H1 (cell line): ENCODE measurements around the gene NCSTN. TPM values are rescaled to one million over a fixed set of nuclear protein-coding genes. Genes with fewer than 3 reads are reported as not detected.
A peak's percentile ranks its signal among the peaks of the same experiment; 100 is the strongest.

Experiments used
- CTCF ChIA-PET: fragments of 300-600 bp; sonication (Branson Sonifier 250); formaldehyde crosslinking; loops from one replicate; lab custom pipeline; 2021; ENCODE audit not compliant: partially characterized antibody; lab: Charles Lee
- POLR2A ChIA-PET: fragments of 300-600 bp; sonication (Branson Sonifier 250); formaldehyde crosslinking; loops from one replicate; lab custom pipeline; 2021; ENCODE audit warnings: inconsistent platforms; ENCODE audit not compliant: partially characterized antibody; lab: Charles Lee
- DNase-seq, 2 experiments: peaks; one replicate each; pipeline versions ENCODE4 v3.0.0 to v3.0.0-alpha.2; 2010 to 2022; ENCODE audit warnings: low spot score in 2 of 2, low read depth in 1 of 2, mixed read lengths in 1 of 2
- FAIRE-seq: peaks from 2 replicates; lab custom pipeline; 2011; peaks lifted over from hg19 to GRCh38; lab: Jason Lieb, UNC
- H2AFZ ChIP-seq: 2 replicates; pipeline ENCODE4 v1.8.1; 2012; ENCODE audit warnings: low read length, inconsistent platforms
- H2AK5ac ChIP-seq: 2 replicates; pipeline ENCODE4 v1.6.1; 2013; ENCODE audit warnings: low read depth, low read length
- H2BK120ac ChIP-seq: replicated peaks from 2 replicates; pipeline ENCODE3; 2013; ENCODE audit warnings: low read depth, low read length, inconsistent platforms
- H2BK12ac ChIP-seq: 2 replicates; pipeline ENCODE4 v1.6.1; 2013; ENCODE audit warnings: low read depth, low read length
- H2BK15ac ChIP-seq: 2 replicates; pipeline ENCODE4 v1.6.1; 2013; ENCODE audit warnings: low read length
- H2BK20ac ChIP-seq: 2 replicates; pipeline ENCODE4 v1.6.1; 2013; ENCODE audit warnings: low read length
- H2BK5ac ChIP-seq: 2 replicates; pipeline ENCODE4 v1.6.1; 2013; ENCODE audit warnings: low read depth, low read length
- H3K14ac ChIP-seq: 2 replicates; pipeline ENCODE4 v1.6.1; 2013; ENCODE audit warnings: inconsistent platforms; ENCODE audit not compliant: insufficient read length
- H3K18ac ChIP-seq: 2 replicates; pipeline ENCODE4 v1.6.1; 2013; ENCODE audit warnings: low read length; ENCODE audit errors: extremely low read depth
- H3K23ac ChIP-seq: 2 replicates; pipeline ENCODE4 v1.6.1; 2013; ENCODE audit warnings: inconsistent platforms; ENCODE audit not compliant: insufficient read length
- H3K23me2 ChIP-seq: 2 replicates; pipeline ENCODE4 v1.6.1; 2013; ENCODE audit warnings: low read depth, low read length
- H3K27ac ChIP-seq: 2 replicates; pipeline ENCODE4 v1.6.1; 2011; ENCODE audit warnings: low read depth, low read length, inconsistent platforms
- H3K27me3 ChIP-seq, 4 experiments: replicated peaks in 1 of 4; 1 replicate in 1 of 4; 2 replicates in 3 of 4; pipeline versions ENCODE4 v1.6.1 to v1.8.1; 2011 to 2013; ENCODE audit warnings: low read length in 3 of 4, mild to moderate bottlenecking in 3 of 4, inconsistent platforms in 2 of 4, mixed read lengths in 2 of 4, moderate library complexity in 1 of 4; ENCODE audit not compliant: control insufficient read depth in 3 of 4, insufficient read depth in 3 of 4; ENCODE audit errors: extremely low read depth in 1 of 4
- H3K36me3 ChIP-seq, 4 experiments: 2 replicates each; pipeline versions ENCODE4 v1.6.1 to v1.8.1; 2011 to 2013; ENCODE audit warnings: mild to moderate bottlenecking in 4 of 4, low read length in 3 of 4, moderate library complexity in 2 of 4, control low read depth in 1 of 4, inconsistent platforms in 1 of 4; ENCODE audit not compliant: insufficient read depth in 4 of 4, control insufficient read depth in 2 of 4
- H3K4ac ChIP-seq: replicated peaks from 2 replicates; pipeline ENCODE3; 2013; ENCODE audit warnings: low read length, low read depth, mixed read lengths, inconsistent platforms; ENCODE audit not compliant: insufficient read length
- H3K4me1 ChIP-seq, 4 experiments: replicated peaks in 1 of 4; 1 replicate in 1 of 4; 2 replicates in 3 of 4; pipeline versions ENCODE4 v1.6.1 to v1.8.1; 2011 to 2013; ENCODE audit warnings: low read length in 3 of 4, inconsistent platforms in 2 of 4, mixed read lengths in 1 of 4; ENCODE audit not compliant: insufficient read depth in 4 of 4, control insufficient read depth in 3 of 4
- H3K4me2 ChIP-seq, 2 experiments: 2 replicates each; pipeline versions ENCODE4 v1.6.1 to v1.8.1; 2011 to 2013; ENCODE audit warnings: low read depth in 2 of 2, low read length in 2 of 2, control low read depth in 1 of 2, inconsistent platforms in 1 of 2, mild to moderate bottlenecking in 1 of 2; ENCODE audit not compliant: insufficient read depth in 1 of 2
- H3K4me3 ChIP-seq, 4 experiments: fragments of 200-600, 300-600 bp in 1 of 4; sonication (generic), shearing (Covaris generic), sonication (Bioruptor Twin) in 1 of 4; 2 replicates each; pipeline versions ENCODE4 v1.5.1 to v1.8.1; 2011 to 2016; ENCODE audit warnings: low read length in 4 of 4, low read depth in 3 of 4, control low read depth in 2 of 4, inconsistent platforms in 2 of 4, mild to moderate bottlenecking in 2 of 4, mixed read lengths in 1 of 4, moderate library complexity in 1 of 4; ENCODE audit not compliant: insufficient read depth in 2 of 4; ENCODE audit errors: extremely low read depth in 1 of 4
- H3K56ac ChIP-seq: replicated peaks from 2 replicates; pipeline ENCODE3; 2013; ENCODE audit warnings: low read depth, mild to moderate bottlenecking, mixed read lengths, low read length, inconsistent platforms; ENCODE audit not compliant: insufficient read length
- H3K79me1 ChIP-seq: 2 replicates; pipeline ENCODE4 v1.6.1; 2013; ENCODE audit warnings: low read depth, low read length, control low read depth
- H3K79me2 ChIP-seq, 2 experiments: 2 replicates each; pipeline versions ENCODE4 v1.6.1 to v1.8.1; 2012 to 2013; ENCODE audit warnings: low read length in 2 of 2, mild to moderate bottlenecking in 2 of 2, inconsistent platforms in 1 of 2; ENCODE audit not compliant: insufficient read depth in 2 of 2, control insufficient read depth in 1 of 2
- H3K9ac ChIP-seq, 4 experiments: replicated peaks in 1 of 4; 1 replicate in 1 of 4; 2 replicates in 3 of 4; pipeline versions ENCODE4 v1.6.1 to v1.8.1; 2011 to 2013; ENCODE audit warnings: low read depth in 3 of 4, low read length in 3 of 4, control low read depth in 2 of 4, mild to moderate bottlenecking in 2 of 4, moderate library complexity in 2 of 4, inconsistent platforms in 1 of 4; ENCODE audit errors: extremely low read depth in 1 of 4
- H3K9me3 ChIP-seq, 2 experiments: 2 replicates each; pipeline versions ENCODE4 v1.6.1 to v1.8.1; 2012 to 2013; ENCODE audit warnings: mild to moderate bottlenecking in 2 of 2, moderate library complexity in 2 of 2, control low read depth in 1 of 2, inconsistent platforms in 1 of 2, low read depth in 1 of 2, low read length in 1 of 2, mixed read lengths in 1 of 2; ENCODE audit not compliant: insufficient read depth in 2 of 2
- H4K20me1 ChIP-seq, 2 experiments: replicated peaks in 1 of 2; 2 replicates each; pipeline versions ENCODE3 to v1.8.1; 2011 to 2013; ENCODE audit warnings: inconsistent platforms in 2 of 2, low read length in 2 of 2, mild to moderate bottlenecking in 1 of 2; ENCODE audit not compliant: insufficient read depth in 2 of 2, control insufficient read depth in 1 of 2
- H4K5ac ChIP-seq: 2 replicates; pipeline ENCODE4 v1.6.1; 2013; ENCODE audit warnings: low read length, low read depth, mixed read lengths, inconsistent platforms; ENCODE audit not compliant: insufficient read length
- H4K8ac ChIP-seq: 2 replicates; pipeline ENCODE4 v1.8.0; 2013; ENCODE audit warnings: mild to moderate bottlenecking, moderate library complexity, low read length, inconsistent platforms; ENCODE audit not compliant: insufficient read depth; ENCODE audit errors: extremely low read depth
- H4K91ac ChIP-seq: replicated peaks from 2 replicates; pipeline ENCODE3; 2013; ENCODE audit warnings: low read length, mixed read lengths, inconsistent platforms; ENCODE audit not compliant: insufficient read length
- ATF2 ChIP-seq: IDR thresholded peaks from 2 replicates; pipeline ENCODE4 v1.6.1; 2012; ENCODE audit warnings: low read length, inconsistent platforms
- RAD21 ChIP-seq, 2 experiments: IDR thresholded peaks in 1 of 2; conservative IDR thresholded peaks in 1 of 2; 2 replicates each; pipeline ENCODE4 v1.6.1; 2011; ENCODE audit warnings: low read depth in 2 of 2, low read length in 2 of 2, improper control_type of control experiment in 1 of 2, inconsistent platforms in 1 of 2, mild to moderate bottlenecking in 1 of 2, moderate library complexity in 1 of 2
- TAF7 ChIP-seq: optimal IDR thresholded peaks from 2 replicates; pipeline ENCODE3; 2011; ENCODE audit warnings: low read depth, mild to moderate bottlenecking, inconsistent platforms, low read length, moderate library complexity, borderline replicate concordance
- YY1 ChIP-seq: IDR thresholded peaks from 2 replicates; pipeline ENCODE4 v1.6.1; 2011; ENCODE audit warnings: low read depth, mild to moderate bottlenecking, low read length
- WGBS, 2 experiments: shearing (Covaris generic) in 1 of 2; methylation state at CpG; one replicate each; pipeline versions ENCODE4 v1.1.6 to v1.1.7; 2013 to 2015; ENCODE audit warnings: low lambda C conversion rate in 2 of 2, mixed read lengths in 2 of 2, inconsistent platforms in 1 of 2, low coverage in 1 of 2, missing lambda C conversion rate in 1 of 2; ENCODE audit not compliant: insufficient replicate concordance in 2 of 2, insufficient coverage in 1 of 2, insufficient read length in 1 of 2; ENCODE audit errors: extremely low coverage in 1 of 2, missing lambda C conversion rate in 1 of 2; 5-methylcytosine and 5-hydroxymethylcytosine counted together
- polyA plus RNA-seq, 7 experiments: library from polyadenylated mRNA; depleted of rRNA in 3 of 7; stranded (reverse) in 5 of 7; unstranded in 2 of 7; fragments of >200 nt in 5 of 7; fragments of 200-250 nt in 2 of 7; gene quantifications; 1 replicate in 5 of 7; 2 replicates in 1 of 7; 4 replicates in 1 of 7; pipeline versions ENCODE4 v1.2.1 to v1.2.3, GENCODE V29; 2011 to 2013; ENCODE audit warnings: missing spikeins in 2 of 7, mixed read lengths in 2 of 7
- total RNA-seq: library from RNA; stranded (reverse); fragmentation: NEBNext Ultra II Directional; extraction: Animal tissue kit (Norgen Biotek cat#: 25700); gene quantifications from 2 replicates; pipeline ENCODE4 v1.2.1, GENCODE V29; 2021
- TF ChIP-seq, protein P1 (sequence below), 3 experiments: IDR thresholded peaks; 1 replicate in 2 of 3; 2 replicates in 1 of 3; pipeline versions ENCODE4 v1.5.1 to v1.6.1; 2011; ENCODE audit warnings: low read length in 3 of 3, mild to moderate bottlenecking in 3 of 3, inconsistent platforms in 2 of 3, low read depth in 1 of 3, moderate library complexity in 1 of 3; ENCODE audit not compliant: insufficient read depth in 1 of 3; ENCODE audit errors: control extremely low read depth in 1 of 3

NCSTN gene
- total and polyA plus RNA-seq, 2 of the 8 experiments (the other 6 are each of a cell fraction or from before 2014, with no cell fraction given): 64.7 to 125 TPM

- Histone ChIP-seq H3K18ac (no peak overlapping the region), H2AK5ac (no peak overlapping the region), H3K4me3 (no peak overlapping the region), H2BK120ac (no peak overlapping the region), H3K23ac (no peak overlapping the region), H3K23me2 (no peaks in the 10 kb centered on the region), H3K4me1 (no peaks in the 10 kb centered on the region), H3K27me3 (no peaks in the 10 kb centered on the region), H4K91ac (no peak overlapping the region)
- 80% methylated on average over 5 of the region's 5 CpGs; no CpG with 5 or more reads in 1 of the 2 experiments for WGBS, 2 experiments
- TF ChIP-seq YY1: 0 out of 2 replicates have a peak, but pooled peaks have one; percentile 21
- TF ChIP-seq, protein P1, sequence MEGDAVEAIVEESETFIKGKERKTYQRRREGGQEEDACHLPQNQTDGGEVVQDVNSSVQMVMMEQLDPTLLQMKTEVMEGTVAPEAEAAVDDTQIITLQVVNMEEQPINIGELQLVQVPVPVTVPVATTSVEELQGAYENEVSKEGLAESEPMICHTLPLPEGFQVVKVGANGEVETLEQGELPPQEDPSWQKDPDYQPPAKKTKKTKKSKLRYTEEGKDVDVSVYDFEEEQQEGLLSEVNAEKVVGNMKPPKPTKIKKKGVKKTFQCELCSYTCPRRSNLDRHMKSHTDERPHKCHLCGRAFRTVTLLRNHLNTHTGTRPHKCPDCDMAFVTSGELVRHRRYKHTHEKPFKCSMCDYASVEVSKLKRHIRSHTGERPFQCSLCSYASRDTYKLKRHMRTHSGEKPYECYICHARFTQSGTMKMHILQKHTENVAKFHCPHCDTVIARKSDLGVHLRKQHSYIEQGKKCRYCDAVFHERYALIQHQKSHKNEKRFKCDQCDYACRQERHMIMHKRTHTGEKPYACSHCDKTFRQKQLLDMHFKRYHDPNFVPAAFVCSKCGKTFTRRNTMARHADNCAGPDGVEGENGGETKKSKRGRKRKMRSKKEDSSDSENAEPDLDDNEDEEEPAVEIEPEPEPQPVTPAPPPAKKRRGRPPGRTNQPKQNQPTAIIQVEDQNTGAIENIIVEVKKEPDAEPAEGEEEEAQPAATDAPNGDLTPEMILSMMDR (IDR thresholded peaks at IDR 0.05; ENCODE audit: control extremely low read depth in 1 of 3, insufficient read depth in 1 of 3, low read depth in 1 of 3, low read length in 3 of 3): peak; percentile 78 to 83 (median 81)
- no peak for TF ChIP-seq TAF7
- no peak for TF ChIP-seq ATF2
- TF ChIP-seq RAD21 (IDR thresholded peaks at IDR 0.05 in 1 of 2, conservative IDR thresholded peaks at IDR 0.05 in 1 of 2; ENCODE audit: low read depth in 2 of 2, low read length in 2 of 2): peak; percentile 65 to 76
- TF ChIP-seq, all 59 proteins: peak for 3
- Histone ChIP-seq H3K4ac (no peak overlapping the region), H2BK12ac (no peak overlapping the region), H4K5ac (no peak overlapping the region), H3K4me2 (no peak overlapping the region), H2AFZ (no peak overlapping the region), H2BK5ac (no peak overlapping the region), H3K56ac (no peak overlapping the region), H3K79me2 (no peaks in the 10 kb centered on the region), H4K20me1 (peaks cover 0 to 5% of the 10 kb centered on the region in 2 experiments), H3K79me1 (no peaks in the 10 kb centered on the region), H3K27ac (no peak overlapping the region), H2BK20ac (no peak overlapping the region), H4K8ac (no peak overlapping the region), H3K14ac (no peak overlapping the region), H3K9ac (no peak overlapping the region), H3K36me3 (peaks cover 31 to 74% (median 66%) of the 10 kb centered on the region in 4 experiments), H3K9me3 (no peaks in the 10 kb centered on the region), H2BK15ac (no peak overlapping the region)
- ChIA-PET POLR2A (interaction anchor here (1.0 to 17.2 kb wide), 7 partner anchors 10 to 185 kb away, joined by 3 to 244 read pairs (median 5); partner anchors contain the start of genes COPA, NCSTN and NHLH1), CTCF (interaction anchor here (0.8 to 26.0 kb wide), 28 partner anchors 8 to 252 kb away, joined by 3 to 683 read pairs (median 6); partner anchors contain the start of genes COPA, NCSTN and NHLH1)
- FAIRE-seq (peak; percentile 77), DNase-seq (no peak)
Observed at GRCh38 chr1:160354388-160354985, 11.3 kb downstream of the NCSTN start.
